Measurements from ENCODE around the gene LGALS9C.
"Not testable (repeated sequence)": the region's sequence is repeated elsewhere in the genome, so short reads cannot be mapped to it uniquely, and the experiment has no call there.

DNA sequence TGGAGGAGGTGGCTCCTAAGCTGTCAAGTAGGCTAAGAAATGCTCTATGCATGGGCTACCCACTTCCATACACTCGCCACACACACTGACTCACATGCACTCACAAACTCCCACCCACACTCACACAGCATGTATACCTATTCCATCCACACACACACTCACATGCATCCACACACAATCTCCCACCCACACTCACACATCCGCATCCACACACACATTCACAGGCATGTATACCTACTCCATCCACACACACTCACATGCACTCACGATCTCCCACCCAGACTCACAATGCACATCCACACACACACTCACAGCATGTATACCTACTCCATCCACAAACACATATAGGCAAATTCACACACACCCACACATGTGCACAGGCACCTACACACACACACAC, 32.1 kb downstream of the LGALS9C start:
- TF ChIP-seq, protein P1, sequence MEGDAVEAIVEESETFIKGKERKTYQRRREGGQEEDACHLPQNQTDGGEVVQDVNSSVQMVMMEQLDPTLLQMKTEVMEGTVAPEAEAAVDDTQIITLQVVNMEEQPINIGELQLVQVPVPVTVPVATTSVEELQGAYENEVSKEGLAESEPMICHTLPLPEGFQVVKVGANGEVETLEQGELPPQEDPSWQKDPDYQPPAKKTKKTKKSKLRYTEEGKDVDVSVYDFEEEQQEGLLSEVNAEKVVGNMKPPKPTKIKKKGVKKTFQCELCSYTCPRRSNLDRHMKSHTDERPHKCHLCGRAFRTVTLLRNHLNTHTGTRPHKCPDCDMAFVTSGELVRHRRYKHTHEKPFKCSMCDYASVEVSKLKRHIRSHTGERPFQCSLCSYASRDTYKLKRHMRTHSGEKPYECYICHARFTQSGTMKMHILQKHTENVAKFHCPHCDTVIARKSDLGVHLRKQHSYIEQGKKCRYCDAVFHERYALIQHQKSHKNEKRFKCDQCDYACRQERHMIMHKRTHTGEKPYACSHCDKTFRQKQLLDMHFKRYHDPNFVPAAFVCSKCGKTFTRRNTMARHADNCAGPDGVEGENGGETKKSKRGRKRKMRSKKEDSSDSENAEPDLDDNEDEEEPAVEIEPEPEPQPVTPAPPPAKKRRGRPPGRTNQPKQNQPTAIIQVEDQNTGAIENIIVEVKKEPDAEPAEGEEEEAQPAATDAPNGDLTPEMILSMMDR (IDR thresholded peaks at IDR 0.05; ENCODE audit: low read depth, low read length): not testable (repeated sequence)
- TF ChIP-seq, protein P2, sequence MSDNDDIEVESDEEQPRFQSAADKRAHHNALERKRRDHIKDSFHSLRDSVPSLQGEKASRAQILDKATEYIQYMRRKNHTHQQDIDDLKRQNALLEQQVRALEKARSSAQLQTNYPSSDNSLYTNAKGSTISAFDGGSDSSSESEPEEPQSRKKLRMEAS (IDR thresholded peaks at IDR 0.05; ENCODE audit: low read depth, low read length): not testable (repeated sequence)
